Caki2 (cell line): ENCODE data around the gene KCNQ1. TPM values are rescaled to one million over a fixed set of nuclear protein-coding genes. Genes with fewer than 3 reads are reported as not detected.

Experiments
- DNase-seq: peaks from one replicate; pipeline ENCODE4 v3.0.0-alpha.2; 2015; ENCODE audit warnings: low read depth
- in situ Hi-C: cut with HindIII; loops from 2 replicates; pipeline ENCODE4 v1.10.0; 2016; ENCODE audit warnings: low sequenced_read_pairs, low pct_unique_long_range_greater_than_20kb, mixed read lengths
- total RNA-seq: library from RNA; depleted of rRNA; stranded (reverse); fragments of >200 nt; shearing (Covaris generic); gene quantifications from 2 replicates; pipeline ENCODE4 v1.2.3, GENCODE V29; 2014; ENCODE audit warnings: low replicate concordance

KCNQ1 gene
- total RNA-seq, 1 experiment from 2014 or later = not detected

DNA sequence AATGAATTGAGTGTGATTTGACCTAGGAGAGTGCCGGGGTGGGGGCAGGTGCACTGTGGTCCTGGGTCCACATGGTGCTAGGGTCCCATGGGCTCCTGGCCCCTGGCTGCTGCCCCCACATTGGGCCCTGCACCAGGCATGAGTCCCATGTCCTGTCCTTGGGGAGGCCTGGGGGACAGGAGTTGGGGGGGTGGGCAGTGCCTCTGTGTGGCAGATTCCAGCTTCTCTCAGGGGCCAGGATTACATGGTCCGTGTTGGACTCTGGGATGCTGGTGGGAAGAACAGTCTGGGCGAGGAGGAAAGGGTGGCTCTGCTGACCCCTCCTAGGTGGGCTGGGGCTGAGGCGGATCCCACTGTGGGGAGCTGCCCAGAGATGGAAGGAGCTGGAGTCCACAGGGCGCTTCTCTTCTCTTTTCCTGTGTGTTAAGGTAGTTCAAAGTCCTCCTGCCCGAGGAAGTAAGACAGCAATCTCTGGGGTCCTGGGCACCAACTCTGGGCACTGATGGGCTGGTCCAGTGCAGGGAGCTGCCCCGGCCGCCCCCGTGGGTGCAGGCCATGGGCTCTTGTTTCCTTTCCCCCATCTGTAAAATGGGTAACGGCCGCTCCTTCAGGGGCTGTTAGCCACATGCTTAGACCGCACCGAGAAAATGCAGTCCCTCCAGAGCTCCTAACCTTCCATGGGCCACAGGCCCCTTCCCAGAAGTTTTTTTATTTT lies 19.8 kb downstream of the KCNQ1 start:
- DNase-seq = no peak
- in situ Hi-C loops = no loop called here

DNA sequence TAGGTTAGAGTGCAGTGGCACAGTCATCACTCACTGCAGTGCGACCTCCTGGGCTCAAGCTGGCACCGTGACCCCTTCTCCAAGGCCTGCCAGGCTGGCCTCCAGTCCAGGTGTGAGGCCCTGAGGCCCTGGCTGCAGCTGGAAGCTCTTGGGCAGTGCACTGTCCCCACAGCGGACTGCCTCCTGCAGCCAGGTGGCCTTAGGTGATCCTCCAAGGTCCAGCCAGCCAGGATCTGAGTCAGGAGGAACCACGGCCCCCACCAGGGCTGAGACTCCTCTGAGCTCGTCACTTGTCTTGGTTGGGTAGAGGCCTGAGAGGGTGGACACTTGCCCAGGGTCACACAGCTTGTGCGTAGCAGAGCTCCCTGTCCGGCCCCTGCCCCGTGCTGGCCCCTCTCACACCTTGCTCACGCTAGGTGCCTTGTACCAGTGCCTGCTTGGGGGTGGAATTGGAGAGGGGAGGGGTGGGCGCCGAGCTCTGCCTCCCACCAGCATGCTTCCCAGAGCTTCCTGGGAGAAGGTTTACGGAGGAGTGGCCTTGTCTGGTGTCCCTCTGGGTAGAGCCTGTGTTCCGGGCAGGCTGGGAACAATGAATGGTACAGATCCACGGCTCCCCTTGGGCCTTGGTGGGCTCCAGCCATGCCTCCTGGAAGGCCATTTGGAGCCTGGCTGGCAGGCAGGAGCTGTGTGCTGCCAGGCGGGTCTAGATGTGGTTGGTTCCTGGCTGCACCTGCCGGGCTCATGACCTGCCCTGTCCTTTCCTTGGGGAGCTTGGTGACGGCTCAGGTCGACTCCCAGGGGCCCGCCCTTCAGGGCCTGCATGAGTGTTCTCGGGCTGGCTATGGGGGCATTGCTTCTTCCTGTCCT lies 20.6 kb downstream of the KCNQ1 start:
- in situ Hi-C loops = no loop called here
- DNase-seq = no peak

DNA sequence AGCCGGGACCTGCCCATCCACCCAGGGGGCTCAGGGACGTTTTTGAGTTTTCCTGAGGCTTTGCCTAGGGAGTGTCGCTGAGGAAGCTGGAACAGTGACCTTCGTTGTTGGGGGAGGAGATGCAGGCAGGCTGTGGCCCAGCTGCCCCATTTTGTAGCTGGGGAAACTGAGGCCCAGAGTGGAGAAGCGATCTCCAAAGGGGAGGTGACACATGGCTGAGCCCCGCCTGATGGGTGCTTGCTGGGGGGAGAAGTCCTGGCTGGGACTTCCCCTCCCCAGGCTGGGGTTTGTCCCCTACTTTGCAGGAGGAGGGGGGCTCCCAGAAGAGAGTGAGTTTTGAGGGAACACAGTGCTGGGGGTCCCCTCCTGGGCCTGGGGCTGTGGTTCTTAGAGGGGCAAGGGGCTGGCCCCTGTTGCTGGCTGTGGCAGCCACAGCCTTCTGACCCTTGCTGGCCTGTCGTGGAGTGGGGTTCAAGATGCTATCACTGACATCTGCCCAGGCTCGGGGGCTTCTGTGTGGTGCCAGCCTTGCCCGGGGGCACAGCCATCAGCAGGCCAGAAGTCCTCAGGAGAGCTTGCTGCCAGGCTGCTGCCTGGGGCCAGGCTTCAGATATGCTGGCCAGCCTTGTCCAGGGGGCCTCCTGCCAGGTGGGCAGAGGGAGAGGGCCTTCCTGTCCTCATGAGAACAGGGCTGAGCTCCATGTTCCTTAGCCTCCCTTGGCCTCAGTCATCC lies 21.4 kb downstream of the KCNQ1 start:
- in situ Hi-C loops = no loop called here
- no peak for DNase-seq

DNA sequence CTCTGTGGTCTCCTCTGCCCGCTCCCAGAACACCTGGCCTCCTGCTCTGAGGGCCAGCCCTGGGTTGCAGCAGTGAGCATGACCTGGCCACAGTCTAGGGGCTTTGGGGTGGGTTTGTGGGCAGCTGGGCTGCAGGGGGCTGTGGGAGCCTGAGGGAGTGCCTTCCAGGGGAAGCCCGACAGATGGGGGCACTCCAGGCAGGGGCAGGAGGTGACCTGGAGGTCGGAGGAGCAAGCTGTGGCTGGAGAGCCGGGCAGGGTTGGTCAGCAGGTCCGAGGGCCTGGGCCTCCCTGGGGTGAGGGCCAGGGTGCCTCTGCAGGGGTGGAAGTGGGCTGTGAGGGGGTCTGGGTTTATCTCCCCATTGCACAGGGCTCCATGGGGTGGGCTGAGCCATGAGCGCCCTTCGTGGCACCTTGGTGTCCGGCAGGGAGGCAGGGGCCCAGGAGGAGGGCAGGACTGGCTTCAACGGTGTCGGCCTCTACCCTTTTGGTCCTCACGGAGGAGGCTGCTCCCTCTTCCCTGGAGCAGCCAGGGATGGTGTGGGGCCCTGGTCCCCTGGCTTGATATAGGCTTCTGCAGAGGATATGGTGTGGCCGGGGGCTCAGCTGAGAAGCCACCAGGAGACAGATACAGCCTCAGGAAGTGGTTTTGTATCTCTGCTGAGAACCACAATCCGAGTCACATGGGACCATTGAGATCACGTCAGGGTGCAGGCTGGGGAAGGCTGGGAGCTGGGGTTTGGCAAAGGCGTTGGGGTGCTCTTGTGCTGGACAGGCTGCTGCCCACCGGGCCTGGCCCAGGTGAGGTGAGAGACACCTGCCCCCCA lies 22.3 kb downstream of the KCNQ1 start:
- in situ Hi-C loops = no loop called here

DNA sequence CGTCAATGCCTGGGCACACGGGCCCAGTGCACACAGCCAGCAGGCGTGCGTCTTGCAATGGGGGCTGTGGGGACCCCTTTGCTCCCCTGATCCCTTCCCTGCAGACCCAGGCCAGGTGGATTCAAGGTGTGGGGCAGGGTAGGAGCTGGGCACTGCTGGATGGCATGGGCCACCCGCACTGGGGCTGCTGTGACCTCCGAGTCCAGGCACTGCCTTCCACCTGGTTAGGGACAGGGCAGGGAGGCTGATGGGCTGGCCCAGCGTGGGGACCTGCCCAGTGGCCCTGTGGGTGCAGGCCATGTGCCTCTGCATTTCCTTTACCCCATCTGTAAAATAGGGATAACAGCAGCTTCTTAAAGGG lies 22.9 kb downstream of the KCNQ1 start:
- in situ Hi-C loops = no loop called here
- DNase-seq = no peak

More for the DNA sequence above, 22.3 kb downstream of the KCNQ1 start:
- DNase-seq = no peak

DNA sequence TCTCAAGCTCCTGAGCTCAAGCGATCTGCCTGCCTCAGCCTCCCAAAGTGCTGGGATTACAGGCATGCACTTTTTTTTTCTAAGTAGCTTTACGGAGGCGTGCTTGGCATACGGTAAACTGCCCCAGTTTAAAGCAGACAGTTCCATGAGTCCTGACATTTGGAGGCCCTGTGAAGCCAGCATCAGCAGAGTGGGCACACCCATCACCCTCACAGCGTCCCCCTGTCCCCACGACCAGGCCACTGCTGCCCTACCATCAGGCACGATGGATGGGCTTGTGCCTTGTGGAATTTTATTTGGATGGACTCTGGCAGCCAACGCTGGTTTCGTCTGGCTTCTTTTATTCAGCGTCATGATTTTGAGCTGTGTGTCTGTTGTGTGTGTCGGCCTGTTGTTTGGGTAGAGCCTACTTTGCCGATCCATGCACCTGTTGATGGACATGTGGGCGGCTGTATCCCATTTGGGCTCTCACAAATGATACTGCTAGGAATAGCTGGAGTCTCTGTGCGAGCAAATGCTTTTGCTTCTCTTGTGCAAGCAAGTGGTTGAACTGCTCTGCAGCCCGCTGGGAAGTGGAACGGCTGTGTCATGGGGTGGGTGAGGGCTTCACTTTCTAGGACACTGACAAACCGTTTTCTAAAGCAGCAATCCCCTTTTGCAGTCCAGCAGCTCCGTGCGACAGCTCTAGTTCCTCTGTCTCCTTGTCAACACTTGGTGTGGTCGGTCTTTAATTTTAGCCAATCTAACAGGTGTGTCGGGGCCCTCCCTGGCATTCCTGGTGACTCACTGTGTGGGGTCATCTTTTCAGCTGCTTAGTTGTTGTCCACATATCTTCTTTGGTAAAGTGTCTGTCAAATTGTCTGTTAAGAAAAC lies 23.8 kb downstream of the KCNQ1 start:
- DNase-seq = no peak
- in situ Hi-C loops = no loop called here

DNA sequence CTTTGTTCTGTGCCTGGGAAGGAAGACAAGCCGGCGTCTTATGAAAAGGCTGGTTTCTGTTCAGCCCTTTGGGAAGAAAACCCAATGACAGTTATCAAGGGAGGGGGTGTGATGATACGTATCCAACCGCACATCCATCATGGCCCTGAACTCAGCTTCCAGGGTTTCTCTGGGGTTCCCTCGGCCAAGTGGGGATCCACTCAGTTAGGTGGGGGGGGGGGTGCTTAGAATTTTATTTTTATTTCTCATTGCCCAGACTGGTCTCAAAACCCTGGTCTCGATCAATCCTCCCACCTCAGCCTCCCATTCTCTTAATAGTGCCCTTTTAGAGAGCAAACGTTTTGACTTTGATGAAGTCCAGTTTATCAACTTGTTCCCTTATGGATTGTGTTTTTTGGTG lies 25.7 kb downstream of the KCNQ1 start:
- in situ Hi-C loops = no loop called here
- no peak for DNase-seq

DNA sequence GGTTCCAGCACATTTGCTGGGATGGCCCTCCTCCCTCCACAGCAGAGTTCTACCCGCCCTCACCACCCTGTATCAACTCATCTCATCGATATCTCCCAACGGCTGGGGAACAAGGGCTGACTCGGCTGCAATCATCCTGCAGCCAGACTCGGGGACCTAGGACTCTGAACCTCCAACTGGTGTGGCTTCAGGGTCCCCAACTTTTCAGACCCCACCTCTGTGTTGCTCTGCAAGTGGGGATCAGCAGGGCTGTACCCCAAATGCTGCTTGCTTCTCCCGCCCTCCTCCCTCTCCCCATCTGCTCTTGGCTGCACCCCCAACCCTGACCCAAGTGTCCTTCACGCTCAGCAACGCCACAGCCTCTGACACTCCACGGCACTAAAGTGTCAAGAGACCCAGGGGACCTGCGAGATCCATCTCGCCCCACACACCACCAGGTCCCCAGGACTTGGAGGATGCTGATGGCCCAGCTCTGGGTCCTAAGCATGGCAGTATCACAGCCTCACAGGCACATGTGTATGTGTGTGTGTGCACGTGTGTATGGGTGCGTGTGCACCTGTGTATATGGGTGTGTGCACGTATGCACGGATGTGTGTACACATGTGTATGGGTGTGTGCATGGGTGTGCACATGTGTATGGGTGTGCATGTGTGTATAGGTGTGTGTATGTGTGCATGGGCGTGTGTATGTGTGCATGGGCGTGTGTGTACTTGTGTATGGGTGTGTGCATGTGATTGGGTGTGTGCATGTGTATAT lies 26.4 kb downstream of the KCNQ1 start:
- no peak for DNase-seq
- in situ Hi-C loops = no loop called here

DNA sequence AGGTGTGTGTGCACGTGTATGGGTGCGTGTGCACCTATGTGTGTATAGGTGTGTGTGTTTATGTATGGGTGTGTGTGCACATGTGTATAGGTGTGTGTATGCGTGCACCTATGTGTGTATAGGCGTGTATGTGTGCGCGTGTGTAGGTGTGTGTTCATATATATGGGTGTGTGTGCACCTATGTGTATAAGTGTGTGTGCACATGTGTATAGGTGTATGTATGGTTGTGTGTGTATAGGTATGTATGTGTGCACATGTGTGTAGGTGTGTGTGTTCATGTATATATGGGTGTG lies 26.9 kb downstream of the KCNQ1 start:
- DNase-seq = no peak
- in situ Hi-C loops = no loop called here

DNA sequence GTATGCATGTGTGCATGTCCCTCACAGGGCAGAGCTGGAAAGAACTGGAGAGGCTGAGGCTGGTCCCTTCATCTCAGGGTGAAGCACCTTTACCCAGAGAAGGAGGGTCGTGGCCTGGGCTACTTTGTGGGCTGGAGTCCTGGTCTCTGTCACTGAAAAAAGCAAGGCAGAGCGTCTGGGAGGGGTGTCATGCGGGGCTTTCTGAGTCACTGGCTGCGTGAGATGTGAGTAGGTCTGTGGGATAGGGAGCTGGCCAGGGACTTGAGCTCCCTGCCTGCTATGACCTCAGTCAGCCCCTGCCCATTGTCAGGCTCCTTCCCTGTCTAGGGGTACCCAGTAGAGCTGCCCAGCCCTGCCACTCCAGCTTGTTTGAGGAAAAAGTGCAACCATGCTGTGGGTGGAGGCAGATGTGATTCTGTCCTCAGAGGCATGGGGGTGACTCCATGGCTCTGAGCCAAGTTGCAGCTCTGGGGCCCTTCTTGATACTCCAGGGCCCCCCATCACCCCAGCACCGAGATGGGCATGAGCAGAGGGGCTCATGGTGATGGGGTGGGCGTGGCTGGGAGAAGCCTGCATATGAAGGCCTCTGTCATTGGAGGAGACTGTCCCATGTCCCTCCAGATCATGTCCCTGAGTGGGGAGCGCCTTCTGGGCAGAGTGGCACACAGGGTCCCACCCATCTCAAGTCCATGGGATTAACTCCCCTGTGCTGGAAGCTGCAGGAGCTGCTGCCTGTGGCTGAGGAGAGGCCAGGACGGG lies 27.8 kb downstream of the KCNQ1 start:
- in situ Hi-C loops = no loop called here
- DNase-seq = no peak

DNA sequence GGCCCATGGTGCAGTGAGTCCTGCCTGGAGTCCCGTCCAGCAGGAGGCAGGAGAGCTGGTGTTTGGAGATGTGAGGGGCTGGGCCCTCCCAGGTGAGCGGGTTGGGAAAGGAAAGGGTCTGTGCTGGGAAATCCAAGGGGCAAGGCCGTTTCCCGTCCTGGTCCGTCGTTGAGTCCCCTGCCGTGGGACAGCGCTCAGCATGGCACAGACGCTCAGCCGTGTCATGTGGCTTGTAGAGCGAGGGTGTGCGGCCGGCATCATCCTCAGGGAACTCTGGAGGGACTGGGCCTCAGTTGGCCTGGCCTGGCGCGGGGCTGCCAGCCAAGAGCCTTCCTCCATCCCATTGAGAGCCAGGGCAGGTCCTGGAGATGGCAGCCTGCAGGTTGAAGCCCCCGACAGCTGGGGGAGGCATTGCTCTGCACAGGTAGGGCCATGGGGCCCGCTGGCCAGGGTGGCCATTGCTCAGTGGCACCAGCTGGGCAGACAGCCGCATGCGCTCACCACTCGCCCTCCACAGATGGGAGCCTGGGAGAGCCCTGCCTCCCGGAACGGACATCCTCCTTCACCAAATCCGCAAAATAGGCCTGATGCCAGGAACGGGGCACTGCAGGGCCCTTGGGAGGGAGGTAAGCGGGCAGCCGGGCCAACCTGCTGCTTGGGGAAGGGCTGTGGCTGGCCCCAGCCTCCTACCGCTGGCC lies 28.7 kb downstream of the KCNQ1 start:
- in situ Hi-C loops = no loop called here
- DNase-seq = no peak

DNA sequence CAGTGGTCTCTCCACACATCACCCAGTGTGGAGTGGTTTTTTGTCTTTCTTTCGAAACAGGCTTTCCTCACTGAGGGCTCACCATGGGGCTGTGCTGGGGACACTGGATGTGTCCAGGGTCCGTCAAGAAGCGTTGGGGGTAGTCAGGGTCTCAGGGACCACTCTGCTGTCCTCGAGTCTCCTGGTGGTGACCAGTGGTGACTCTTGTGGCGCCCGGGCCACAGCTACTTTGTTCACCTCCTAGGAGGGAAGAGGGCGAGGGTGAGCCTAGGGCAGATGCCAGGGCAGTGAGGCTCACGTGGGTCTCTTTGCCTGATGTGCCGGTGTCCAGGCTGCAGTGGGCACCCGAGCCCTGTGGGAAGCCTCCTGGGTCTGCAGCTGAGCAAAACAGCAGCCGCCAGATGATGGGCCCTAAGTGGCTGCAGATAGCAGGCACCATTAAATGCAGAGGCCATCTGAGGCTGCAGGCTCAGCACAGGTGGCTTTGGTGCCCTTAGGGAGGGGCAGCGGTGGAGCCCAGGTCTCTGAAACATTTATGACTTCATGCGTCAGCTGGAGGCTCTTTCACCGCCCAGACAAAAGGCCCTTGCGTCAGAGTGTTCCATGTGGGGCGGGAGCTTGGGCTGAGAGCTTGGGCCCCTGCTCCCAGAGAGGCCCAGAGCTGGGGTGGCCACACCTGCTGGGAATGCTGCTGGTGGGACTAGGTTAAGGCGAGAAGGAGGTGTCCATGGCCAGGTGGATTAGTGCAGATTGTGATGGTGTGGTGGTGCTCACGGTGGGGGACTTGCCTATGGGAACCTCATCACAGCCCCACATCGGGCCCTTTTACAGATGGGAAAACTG lies 29.5 kb downstream of the KCNQ1 start:
- in situ Hi-C loops = no loop called here
- DNase-seq = no peak

DNA sequence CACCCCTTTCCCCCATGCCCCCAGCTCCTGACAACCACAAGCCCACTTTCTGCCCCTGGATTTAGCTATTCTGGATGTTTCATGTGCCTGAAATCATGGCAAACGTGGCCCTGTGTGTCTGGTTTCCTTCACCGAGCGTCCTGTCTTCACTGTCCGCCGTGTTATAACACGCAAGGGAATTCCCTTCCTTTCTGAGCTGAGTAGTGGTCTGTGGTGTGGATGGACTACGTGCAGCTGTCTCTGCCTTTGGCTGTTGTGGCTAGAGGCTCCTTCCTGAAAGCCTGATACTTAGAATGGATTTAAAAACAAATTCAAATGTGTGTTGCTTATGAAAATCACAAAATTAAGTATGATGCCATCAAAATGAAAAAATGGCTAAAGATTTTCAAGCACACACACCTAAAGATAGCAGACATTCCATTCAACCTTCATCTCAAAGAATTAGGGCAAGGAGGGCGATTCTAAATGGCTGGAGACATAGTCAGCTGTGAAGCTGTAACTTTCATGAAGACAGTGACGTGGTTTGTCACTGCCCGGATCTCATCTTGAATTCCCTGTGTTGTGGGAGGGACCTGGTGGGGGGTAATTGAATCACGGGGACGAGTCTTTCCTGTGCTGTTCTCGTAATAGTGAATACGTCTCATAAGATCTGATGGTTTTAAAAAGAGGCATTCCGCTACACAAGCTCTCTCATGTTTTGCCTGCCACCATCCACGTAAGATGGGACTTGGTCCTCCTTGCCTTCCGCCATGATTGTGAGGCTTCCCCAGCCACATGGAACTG lies 30.5 kb downstream of the KCNQ1 start:
- in situ Hi-C loops = no loop called here
- DNase-seq = no peak

DNA sequence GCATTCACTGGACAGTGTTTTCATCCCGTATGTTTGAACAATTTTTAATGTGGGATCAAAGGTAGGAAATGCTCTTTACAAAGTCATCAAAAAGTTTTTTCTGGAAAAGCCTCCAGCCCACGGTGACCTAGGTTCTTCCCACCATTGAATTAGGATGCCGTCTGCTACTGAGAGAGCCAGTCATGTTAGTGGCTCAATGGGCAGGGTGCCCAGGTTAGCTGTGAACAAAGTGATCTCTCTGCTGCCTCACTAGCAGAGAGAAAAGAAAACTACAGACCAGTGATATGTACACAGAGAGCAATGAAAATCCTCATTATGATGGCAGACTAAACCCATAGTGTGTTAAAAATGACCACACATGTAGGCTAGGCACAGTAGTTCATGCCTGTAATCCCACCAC lies 32.4 kb downstream of the KCNQ1 start:
- DNase-seq = no peak
- in situ Hi-C loops = no loop called here
